IgD-negative memory B cell (primary cell): ENCODE data around the gene RPTN. TPM values are rescaled to one million over a fixed set of nuclear protein-coding genes. Genes with fewer than 3 reads are reported as not detected.
A peak's percentile ranks its signal among the peaks of the same experiment; 100 is the strongest.

Experiments used
- H3K27ac Mint-ChIP-seq, 3 donors: one replicate each; pipeline ENCODE4 v1.8.0; 2020 to 2022; ENCODE audit warnings: mild to moderate bottlenecking in 3 of 3, mixed read lengths in 3 of 3, moderate library complexity in 1 of 3
- H3K27me3 Mint-ChIP-seq: one replicate; pipeline ENCODE4 v1.8.0; 2021; ENCODE audit warnings: mixed read lengths
- H3K36me3 Mint-ChIP-seq: one replicate; pipeline ENCODE4 v1.8.0; 2020; ENCODE audit warnings: mild to moderate bottlenecking, mixed read lengths
- H3K4me1 Mint-ChIP-seq, 3 donors: one replicate each; pipeline ENCODE4 v1.8.0; 2020 to 2022; ENCODE audit warnings: mixed read lengths in 3 of 3, mild to moderate bottlenecking in 1 of 3
- H3K4me3 Mint-ChIP-seq, 4 donors: one replicate each; pipeline ENCODE4 v1.8.0; 2020 to 2022; ENCODE audit warnings: mild to moderate bottlenecking in 4 of 4, mixed read lengths in 4 of 4, moderate library complexity in 3 of 4
- H3K9me3 Mint-ChIP-seq, 3 donors: one replicate each; pipeline ENCODE4 v1.8.0; 2020 to 2021; ENCODE audit warnings: mixed read lengths in 3 of 3, mild to moderate bottlenecking in 1 of 3
- polyA plus RNA-seq: library from polyadenylated mRNA; unstranded; fragments of 300-500 nt; fragmentation: Illumina TruSeq; gene quantifications from one replicate; pipeline ENCODE4 v1.2.3, GENCODE V29; 2021

The RPTN gene, protein sequence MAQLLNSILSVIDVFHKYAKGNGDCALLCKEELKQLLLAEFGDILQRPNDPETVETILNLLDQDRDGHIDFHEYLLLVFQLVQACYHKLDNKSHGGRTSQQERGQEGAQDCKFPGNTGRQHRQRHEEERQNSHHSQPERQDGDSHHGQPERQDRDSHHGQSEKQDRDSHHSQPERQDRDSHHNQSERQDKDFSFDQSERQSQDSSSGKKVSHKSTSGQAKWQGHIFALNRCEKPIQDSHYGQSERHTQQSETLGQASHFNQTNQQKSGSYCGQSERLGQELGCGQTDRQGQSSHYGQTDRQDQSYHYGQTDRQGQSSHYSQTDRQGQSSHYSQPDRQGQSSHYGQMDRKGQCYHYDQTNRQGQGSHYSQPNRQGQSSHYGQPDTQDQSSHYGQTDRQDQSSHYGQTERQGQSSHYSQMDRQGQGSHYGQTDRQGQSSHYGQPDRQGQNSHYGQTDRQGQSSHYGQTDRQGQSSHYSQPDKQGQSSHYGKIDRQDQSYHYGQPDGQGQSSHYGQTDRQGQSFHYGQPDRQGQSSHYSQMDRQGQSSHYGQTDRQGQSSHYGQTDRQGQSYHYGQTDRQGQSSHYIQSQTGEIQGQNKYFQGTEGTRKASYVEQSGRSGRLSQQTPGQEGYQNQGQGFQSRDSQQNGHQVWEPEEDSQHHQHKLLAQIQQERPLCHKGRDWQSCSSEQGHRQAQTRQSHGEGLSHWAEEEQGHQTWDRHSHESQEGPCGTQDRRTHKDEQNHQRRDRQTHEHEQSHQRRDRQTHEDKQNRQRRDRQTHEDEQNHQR
- polyA plus RNA-seq: not detected

DNA sequence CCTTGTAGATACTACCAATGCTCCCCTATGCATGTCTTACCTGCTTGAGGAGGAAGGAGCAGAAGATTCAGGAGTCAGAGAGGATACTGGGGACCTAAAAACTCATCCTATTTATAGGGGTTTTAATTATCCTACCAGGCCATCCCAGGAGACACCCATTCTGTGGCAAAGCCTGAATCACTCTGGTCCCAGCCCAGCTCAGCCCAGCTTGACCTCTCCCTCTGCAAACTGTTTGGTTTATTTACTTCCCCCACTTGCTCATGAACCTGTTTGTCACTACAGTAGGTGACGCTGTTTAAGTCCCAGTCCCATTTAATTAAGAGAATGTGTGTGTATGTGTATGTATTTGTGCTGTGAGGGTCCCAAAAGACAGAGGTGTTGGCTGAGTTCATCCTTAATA, at the start of gene RPTN:
Gene RPTN, minus strand, starts transcription at position 85 of the 400 bp plus-strand sequence. CDS start 1,339 bp downstream, outside the sequence.
- H3K36me3 Mint-ChIP-seq: peaks cover 2% of the 10 kb centered on the region
- no peak within 1 kb of the TSS for H3K27ac Mint-ChIP-seq
- no peaks in the 10 kb centered on the region for H3K27me3 Mint-ChIP-seq
- H3K4me1 Mint-ChIP-seq: peaks cover 0 to 4% (median 4%) of the 10 kb centered on the region in 3 donors
- H3K4me3 Mint-ChIP-seq: no peak within 1 kb of the TSS
- H3K9me3 Mint-ChIP-seq: no peaks in the 10 kb centered on the region

DNA sequence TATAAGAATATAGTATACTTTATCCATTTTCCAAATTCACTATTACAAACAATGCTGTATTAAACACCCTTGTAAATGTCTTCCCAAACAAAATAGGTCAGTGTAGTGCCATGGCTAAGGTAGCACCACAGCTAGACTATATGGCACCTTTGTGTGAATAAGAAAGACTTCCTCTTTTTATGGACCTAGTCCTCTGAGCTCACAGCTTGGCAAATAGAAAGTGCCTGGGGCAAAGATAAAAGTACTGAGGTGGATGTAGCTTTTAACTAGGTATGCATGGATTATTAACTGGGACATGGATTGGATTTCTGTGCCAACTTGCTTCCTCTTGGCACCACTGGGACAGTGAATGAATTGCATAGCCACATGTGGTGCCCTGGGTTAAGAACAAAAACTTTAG, 40.0 kb upstream of the RPTN start:
- Mint-ChIP-seq H3K4me3 (no peak overlapping the region), H3K4me1 (no peaks in the 10 kb centered on the region), H3K27me3 (peaks cover 5% of the 10 kb centered on the region), H3K27ac (no peak overlapping the region), H3K36me3 (no peaks in the 10 kb centered on the region), H3K9me3 (no peaks in the 10 kb centered on the region)

DNA sequence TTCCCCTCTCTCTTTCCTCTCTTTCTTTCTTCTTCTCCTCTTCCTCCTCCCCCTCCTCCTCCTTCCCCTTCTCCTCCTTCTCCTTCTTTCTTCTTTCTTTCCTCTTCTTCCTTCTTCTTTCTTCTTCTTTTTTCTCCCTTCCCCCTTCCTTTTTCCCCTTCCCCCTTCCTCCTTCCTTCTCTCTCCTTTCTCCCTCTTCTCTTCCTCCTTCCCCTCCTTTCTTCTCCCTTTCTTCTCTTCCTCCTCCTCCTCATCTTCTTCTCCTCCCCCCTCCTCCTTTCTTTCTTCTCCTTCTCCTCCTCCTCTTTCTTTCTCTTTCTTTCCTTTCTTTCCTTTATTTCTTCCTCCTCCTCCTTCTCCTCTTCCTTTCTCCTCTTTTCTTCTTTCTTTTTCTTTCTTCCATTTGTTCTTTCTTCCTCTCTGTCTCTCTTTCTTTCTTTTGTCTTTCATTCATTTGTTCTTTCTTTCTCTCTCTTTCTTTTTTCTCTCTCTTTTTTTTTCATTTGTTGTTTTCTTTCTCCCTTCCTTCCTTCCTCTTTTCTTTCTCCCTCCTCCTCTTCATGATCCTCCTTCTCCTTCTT, 38.4 kb upstream of the RPTN start:
- H3K4me1 Mint-ChIP-seq: no peaks in the 10 kb centered on the region
- peaks cover 5% of the 10 kb centered on the region for H3K27me3 Mint-ChIP-seq
- no peaks in the 10 kb centered on the region for H3K36me3 Mint-ChIP-seq
- peak overlapping the region in 1 of 3 donors; percentile 44 for H3K27ac Mint-ChIP-seq
- H3K9me3 Mint-ChIP-seq: no peaks in the 10 kb centered on the region
- H3K4me3 Mint-ChIP-seq: no peak overlapping the region

DNA sequence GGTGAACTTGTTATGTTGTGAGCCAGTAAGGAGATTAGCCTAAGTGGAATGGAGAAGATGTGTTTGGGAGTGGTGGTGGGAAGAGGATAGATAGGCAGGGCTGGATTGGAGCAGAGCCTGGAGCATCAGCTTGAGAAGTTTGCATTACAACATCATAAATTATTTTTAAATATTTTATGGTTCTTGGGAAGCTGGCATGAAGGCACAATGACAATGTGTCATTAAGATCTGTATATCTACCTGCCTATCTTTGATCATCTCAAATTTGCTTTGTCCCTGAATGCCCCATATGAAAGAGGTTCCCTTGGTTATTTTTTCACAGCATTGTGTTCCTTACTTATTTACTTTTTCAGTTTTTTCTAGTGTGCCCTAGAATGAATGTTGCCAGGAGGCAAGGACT, 32.7 kb upstream of the RPTN start:
- H3K9me3 Mint-ChIP-seq: no peaks in the 10 kb centered on the region
- H3K4me3 Mint-ChIP-seq: no peak overlapping the region
- H3K27me3 Mint-ChIP-seq: peaks cover 3% of the 10 kb centered on the region
- no peak overlapping the region for H3K27ac Mint-ChIP-seq
- H3K36me3 Mint-ChIP-seq: no peaks in the 10 kb centered on the region
- peaks cover 5 to 6% (median 6%) of the 10 kb centered on the region in 3 donors for H3K4me1 Mint-ChIP-seq

DNA sequence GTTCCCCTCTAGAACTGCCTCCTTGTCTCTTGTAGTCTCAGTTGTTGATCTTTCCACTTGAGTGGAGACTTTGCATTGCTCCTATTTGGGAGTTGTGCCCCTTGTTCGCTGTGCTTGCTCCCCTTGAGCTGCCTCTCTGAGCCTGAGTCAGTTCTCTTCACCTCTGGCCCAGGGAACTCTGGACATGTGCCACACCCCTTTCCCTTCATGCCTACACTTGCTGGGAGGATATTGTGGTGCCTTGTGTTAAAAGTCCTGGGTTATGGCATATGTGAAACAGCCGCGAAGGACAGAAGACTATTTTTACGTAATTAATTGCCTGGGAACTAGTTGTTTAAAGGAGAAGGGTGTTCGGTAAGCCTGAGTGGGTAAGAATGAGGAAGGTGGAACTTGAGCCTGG, 32.2 kb upstream of the RPTN start:
- Mint-ChIP-seq H3K4me1 (peaks cover 5 to 6% (median 6%) of the 10 kb centered on the region in 3 donors), H3K9me3 (no peaks in the 10 kb centered on the region), H3K36me3 (no peaks in the 10 kb centered on the region), H3K27me3 (peaks cover 3% of the 10 kb centered on the region), H3K27ac (no peak overlapping the region), H3K4me3 (no peak overlapping the region)

DNA sequence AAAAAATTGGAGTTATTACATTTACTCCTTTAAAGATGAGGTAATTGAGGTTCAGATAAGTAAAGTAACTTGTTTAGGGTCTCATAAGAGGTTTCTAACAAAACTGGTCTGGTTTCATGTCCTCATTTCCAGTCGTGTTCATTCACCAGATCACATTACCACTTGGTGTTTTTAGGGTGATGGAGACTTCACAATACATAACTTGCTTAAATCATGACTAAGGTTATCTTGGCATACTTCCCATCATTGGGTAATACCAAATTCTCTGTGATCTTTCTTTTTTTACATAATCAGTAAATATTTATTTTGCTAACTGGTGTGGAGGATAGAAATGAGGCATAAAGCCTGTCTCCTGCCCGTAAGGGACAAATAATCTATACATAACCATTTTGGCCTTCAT, 31.6 kb upstream of the RPTN start:
- H3K27me3 Mint-ChIP-seq: peaks cover 3% of the 10 kb centered on the region
- H3K36me3 Mint-ChIP-seq: no peaks in the 10 kb centered on the region
- peaks cover 5 to 6% (median 6%) of the 10 kb centered on the region in 3 donors for H3K4me1 Mint-ChIP-seq
- no peaks in the 10 kb centered on the region for H3K9me3 Mint-ChIP-seq
- H3K27ac Mint-ChIP-seq: no peak overlapping the region
- H3K4me3 Mint-ChIP-seq: no peak overlapping the region

DNA sequence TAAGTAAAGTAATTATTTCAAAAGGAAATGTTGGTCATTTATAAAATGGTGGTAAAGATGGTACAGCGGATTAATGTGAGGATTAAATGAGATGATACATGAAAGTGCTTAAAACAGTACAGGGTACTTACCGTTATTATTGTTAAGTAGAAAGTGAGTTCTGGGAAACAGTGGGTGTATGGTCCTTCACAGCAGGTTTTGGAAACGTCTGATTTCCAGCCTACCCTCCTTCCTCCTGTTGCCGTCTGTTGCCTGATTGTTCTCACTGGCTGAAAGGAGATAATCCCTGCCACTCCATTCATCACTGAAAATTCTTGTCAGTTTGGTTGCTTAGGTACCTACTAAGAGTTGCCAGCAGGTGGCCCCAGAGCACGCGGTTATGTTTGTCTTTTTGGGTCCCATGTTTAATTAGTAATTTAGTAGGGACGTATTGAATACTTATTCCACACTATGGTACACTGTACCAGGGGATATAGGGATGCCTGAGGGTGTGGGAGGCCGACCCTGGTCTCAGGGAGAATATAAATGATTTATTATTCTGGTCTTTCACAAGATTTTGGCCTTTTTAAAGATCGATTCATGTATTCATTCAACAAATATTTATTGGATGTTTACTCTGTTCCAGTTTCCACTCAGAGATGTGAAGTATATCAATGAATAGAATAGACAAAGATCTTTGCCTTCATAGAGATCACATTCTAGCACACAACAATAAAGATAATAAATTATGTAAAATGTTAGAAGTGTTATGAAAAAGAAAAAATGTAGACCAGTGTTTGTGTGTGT, 30.8 kb upstream of the RPTN start:
- Mint-ChIP-seq H3K27me3 (peaks cover 3% of the 10 kb centered on the region), H3K4me3 (peak overlapping the region; percentile 73 to 94 (median 86)), H3K4me1 (peaks cover 5 to 6% (median 6%) of the 10 kb centered on the region in 3 donors), H3K9me3 (no peaks in the 10 kb centered on the region), H3K27ac (peak overlapping the region in 2 of 3 donors; percentile 4 to 57), H3K36me3 (no peaks in the 10 kb centered on the region)

DNA sequence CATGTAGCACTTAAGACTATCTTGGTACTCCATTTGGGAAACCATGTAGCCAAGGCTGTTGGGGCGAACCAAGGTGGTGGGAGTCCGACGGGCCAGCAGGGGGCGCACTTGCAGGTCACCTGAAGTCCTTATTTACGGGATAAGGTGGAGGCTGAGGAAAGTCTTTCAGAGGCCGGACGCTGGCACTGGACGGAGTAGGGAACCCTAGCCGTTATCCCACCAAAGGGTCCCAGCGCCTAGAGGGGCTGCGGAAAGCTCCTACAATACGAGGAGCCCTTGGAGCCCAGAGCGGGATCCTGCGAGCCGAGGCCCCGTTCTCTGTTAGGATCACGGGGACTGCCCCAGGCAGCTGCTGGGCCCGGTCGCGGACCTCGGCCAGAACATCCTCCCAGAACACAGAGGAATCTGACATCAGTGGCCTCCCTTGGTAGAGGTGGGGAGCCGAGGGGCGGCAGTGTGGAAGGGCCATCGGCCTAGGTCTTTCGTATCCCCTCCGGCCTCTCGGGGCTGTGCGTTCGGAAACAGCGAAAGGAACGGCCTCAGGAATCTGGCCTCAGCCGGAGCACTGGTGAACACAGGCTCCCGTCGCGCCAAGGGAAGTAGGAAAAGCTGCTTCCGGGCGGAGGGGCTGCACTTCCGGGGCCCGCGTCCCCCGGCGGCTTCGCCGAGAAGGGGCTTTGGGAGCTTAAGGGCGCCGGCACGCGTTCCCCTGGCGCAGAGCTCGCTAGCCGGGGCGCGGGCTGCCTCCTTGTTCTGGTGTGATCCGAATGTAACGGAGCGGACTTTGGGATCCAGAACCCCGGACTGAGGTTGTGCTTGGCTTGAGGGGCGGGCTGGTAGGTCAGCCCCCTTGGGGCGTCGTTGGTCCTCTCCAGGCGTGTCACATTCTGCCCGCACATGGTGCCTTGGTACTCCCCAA, 29.9 kb upstream of the RPTN start:
- peaks cover 5 to 6% (median 6%) of the 10 kb centered on the region in 3 donors for H3K4me1 Mint-ChIP-seq
- no peaks in the 10 kb centered on the region for H3K9me3 Mint-ChIP-seq
- peaks cover 3% of the 10 kb centered on the region for H3K27me3 Mint-ChIP-seq
- peak overlapping the region; percentile 73 to 94 (median 86) for H3K4me3 Mint-ChIP-seq
- H3K36me3 Mint-ChIP-seq: no peaks in the 10 kb centered on the region
- H3K27ac Mint-ChIP-seq: no peak overlapping the region

DNA sequence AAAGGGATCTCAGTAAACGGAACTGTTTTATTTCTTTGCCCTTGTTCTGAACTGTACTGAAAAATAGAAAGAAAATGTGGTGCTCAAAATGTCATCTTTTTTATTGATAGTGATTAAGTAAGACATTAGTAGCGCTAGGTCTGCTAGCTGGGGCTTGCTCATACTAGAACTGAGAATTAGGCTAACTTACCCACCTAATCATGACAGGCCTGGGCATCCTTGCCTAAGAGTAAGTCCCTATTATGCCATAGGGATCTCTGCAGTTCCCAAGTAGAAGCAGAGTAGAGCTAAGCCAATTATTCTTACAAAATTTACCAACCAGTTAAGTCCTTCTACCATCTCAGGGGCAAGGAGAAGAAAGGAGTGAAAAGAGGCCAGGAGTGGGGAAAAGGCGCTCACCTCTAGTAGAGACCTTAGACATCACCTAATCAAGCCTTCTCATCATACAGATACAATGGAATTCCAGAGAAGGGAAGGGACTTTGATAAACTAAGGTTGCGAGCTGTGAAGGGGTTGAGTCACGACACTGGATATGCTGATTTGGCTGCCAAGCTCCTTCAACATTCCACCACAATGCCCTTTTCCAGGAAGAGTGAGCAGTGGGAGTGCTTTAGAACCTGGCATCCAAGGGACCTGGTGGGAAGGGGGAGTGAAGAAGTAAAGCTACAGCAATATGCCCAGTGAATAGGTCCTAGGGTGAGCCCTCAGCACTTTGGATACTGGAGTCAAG, 27.7 kb upstream of the RPTN start:
- H3K36me3 Mint-ChIP-seq: no peaks in the 10 kb centered on the region
- H3K4me3 Mint-ChIP-seq: no peak overlapping the region
- H3K4me1 Mint-ChIP-seq: peaks cover 5 to 6% (median 6%) of the 10 kb centered on the region in 3 donors
- H3K27ac Mint-ChIP-seq: no peak overlapping the region
- no peaks in the 10 kb centered on the region for H3K9me3 Mint-ChIP-seq
- peaks cover 3% of the 10 kb centered on the region for H3K27me3 Mint-ChIP-seq

DNA sequence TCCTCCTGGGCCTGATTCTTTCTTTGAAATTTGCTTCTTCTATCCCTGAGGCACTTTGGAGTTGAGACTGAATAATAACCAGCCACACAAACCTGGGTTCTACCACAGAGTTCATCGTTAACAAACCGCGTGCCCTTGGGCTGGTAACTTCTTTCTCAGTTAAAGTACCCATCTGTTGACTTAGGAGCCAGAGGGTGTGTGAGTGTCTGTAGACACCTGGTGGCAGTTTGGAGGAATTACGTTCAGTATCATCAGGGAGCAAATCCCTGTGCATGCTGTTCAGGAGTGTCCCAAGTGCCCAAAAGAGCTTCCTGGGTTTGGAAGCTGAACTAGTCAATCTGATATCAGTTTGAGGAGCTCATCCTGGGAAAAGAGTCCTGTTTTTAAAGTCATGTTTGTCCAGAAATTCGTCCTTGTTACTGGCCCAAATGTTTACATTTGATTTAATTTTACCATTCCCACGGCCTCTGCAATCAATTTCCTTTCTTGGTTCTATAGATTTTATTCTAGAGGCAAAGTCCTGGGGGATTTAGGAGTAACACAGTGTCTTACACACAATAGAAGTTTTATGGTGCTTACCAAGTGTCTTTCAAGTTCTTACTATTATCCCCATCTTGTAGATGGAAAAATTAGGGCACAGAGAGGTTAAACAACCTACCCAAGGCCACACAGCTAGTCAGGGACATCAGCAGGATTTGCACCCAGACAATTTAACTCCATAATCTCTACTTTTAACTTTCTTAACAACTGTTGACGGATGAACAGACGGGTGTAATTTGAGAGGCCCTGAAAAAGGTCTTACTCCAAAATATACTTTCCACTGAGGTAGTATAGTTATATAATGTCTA, 26.7 kb upstream of the RPTN start:
- H3K27ac Mint-ChIP-seq: no peak overlapping the region

DNA sequence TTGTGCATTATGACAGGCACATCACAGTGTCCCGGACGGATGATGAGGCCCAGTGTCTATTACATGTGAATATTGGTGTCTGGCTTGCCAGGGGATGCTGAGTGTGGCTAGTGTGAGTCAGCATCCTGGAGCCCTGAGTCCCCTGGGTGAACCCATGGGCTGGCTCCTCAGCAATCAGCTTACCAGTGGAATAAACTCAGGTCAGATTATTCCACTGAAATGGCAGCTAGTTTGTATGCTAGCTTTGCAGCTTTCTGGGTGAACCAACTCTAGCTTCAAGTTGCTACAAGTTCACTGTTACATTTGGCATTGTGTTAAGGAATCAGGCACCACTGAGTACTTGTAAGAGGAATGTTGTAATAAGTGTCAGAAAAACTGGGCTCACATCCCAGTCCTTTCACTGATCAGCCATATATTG, 23.9 kb upstream of the RPTN start:
- H3K4me1 Mint-ChIP-seq: no peaks in the 10 kb centered on the region
- no peak overlapping the region for H3K27ac Mint-ChIP-seq
- H3K9me3 Mint-ChIP-seq: no peaks in the 10 kb centered on the region
- peaks cover 5% of the 10 kb centered on the region for H3K27me3 Mint-ChIP-seq
- H3K4me3 Mint-ChIP-seq: no peak overlapping the region
- H3K36me3 Mint-ChIP-seq: no peaks in the 10 kb centered on the region

More for the DNA sequence above, 26.7 kb upstream of the RPTN start:
- Mint-ChIP-seq H3K27me3 (peaks cover 3% of the 10 kb centered on the region), H3K9me3 (no peaks in the 10 kb centered on the region), H3K4me3 (peak overlapping the region in 3 of 4 donors; percentile 6 to 9 (median 7)), H3K4me1 (peaks cover 5 to 6% (median 6%) of the 10 kb centered on the region in 3 donors), H3K36me3 (no peaks in the 10 kb centered on the region)

DNA sequence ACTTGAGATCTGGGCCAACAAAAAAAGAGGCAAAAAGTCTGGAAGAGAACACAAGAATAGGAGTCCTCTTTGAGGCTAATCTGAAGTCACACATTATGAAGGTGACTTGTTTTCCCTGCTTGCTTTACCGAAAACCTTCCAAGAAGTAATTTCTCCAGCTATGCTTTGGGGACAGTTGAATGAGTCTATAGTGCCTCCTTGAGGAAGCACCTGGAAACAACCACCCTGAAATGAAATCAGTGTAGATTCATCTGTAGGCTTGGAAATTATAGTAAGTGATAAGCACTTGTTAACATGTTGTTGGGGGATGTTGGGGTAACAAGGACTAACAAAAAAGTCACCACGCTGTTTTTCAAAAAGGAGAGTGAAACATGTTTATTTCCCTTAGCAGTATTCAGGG, 23.4 kb upstream of the RPTN start:
- Mint-ChIP-seq H3K9me3 (no peaks in the 10 kb centered on the region), H3K4me3 (no peak overlapping the region), H3K27ac (no peak overlapping the region), H3K4me1 (no peaks in the 10 kb centered on the region), H3K27me3 (peaks cover 6% of the 10 kb centered on the region), H3K36me3 (no peaks in the 10 kb centered on the region)
